ENCODE results near the gene LCE1F. TPM values are rescaled to one million over a fixed set of nuclear protein-coding genes. Genes with fewer than 3 reads are reported as not detected.

Gene LCE1F
- total RNA-seq, 1 donor from 2014 or later, result not detected

GRCh38 chr1:152747831-152748230, 27.1 kb upstream of the LCE1F start:
- Mint-ChIP-seq H3K36me3 (no peaks in the 10 kb centered on the region), H3K4me1 (no peaks in the 10 kb centered on the region), H3K9me3 (peaks cover 20% of the 10 kb centered on the region), H3K27me3 (ENCODE audit: insufficient read depth, low read depth) (no peaks in the 10 kb centered on the region), H3K27ac (no peak overlapping the region), H3K4me3 (no peak overlapping the region)
- H3K4me3 ChIP-seq, result no peak overlapping the region
- no peaks in the 10 kb centered on the region for H4K20me1 ChIP-seq (ENCODE audit: low read depth)
- DNase-seq (ENCODE audit: low spot score), result no peak
- H3K79me2 ChIP-seq (ENCODE audit: low read depth), result no peaks in the 10 kb centered on the region
- no peaks in the 10 kb centered on the region for H3K36me3 ChIP-seq
- H3K27me3 ChIP-seq, result no peaks in the 10 kb centered on the region
- no peak overlapping the region for H3K27ac ChIP-seq
- no peak for TF ChIP-seq EZH2 (IDR thresholded peaks at IDR 0.05)
- no peak for TF ChIP-seq EZH2phosphoT487 (IDR thresholded peaks at IDR 0.05)
- TF ChIP-seq CTCF (IDR thresholded peaks at IDR 0.05), result no peak
- H3K9ac ChIP-seq, result no peak overlapping the region
- peaks cover 41% of the 10 kb centered on the region for H3K9me3 ChIP-seq (ENCODE audit: low read depth)
- no peak overlapping the region for H3K4me2 ChIP-seq
- H3F3A ChIP-seq (ENCODE audit: low read depth), result no peaks in the 10 kb centered on the region
- no peaks in the 10 kb centered on the region for H3K4me1 ChIP-seq
- H2AFZ ChIP-seq (replicated peaks), result no peak overlapping the region

GRCh38 chr1:152752225-152752624, 22.7 kb upstream of the LCE1F start:
- Mint-ChIP-seq H3K27me3 (ENCODE audit: insufficient read depth, low read depth) (peaks cover 2% of the 10 kb centered on the region), H3K36me3 (no peaks in the 10 kb centered on the region), H3K4me3 (no peak overlapping the region), H3K4me1 (no peaks in the 10 kb centered on the region), H3K9me3 (peaks cover 14% of the 10 kb centered on the region), H3K27ac (no peak overlapping the region)
- Histone ChIP-seq H4K20me1 (ENCODE audit: low read depth) (no peaks in the 10 kb centered on the region), H3K9me3 (ENCODE audit: low read depth) (peaks cover 39% of the 10 kb centered on the region), H3F3A (ENCODE audit: low read depth) (no peaks in the 10 kb centered on the region), H3K79me2 (ENCODE audit: low read depth) (no peaks in the 10 kb centered on the region), H3K4me3 (no peak overlapping the region), H3K9ac (no peak overlapping the region), H3K4me2 (no peak overlapping the region), H3K27me3 (no peaks in the 10 kb centered on the region), H3K36me3 (no peaks in the 10 kb centered on the region), H3K4me1 (no peaks in the 10 kb centered on the region), H2AFZ (replicated peaks) (no peak overlapping the region), H3K27ac (no peak overlapping the region)
- TF ChIP-seq CTCF (IDR thresholded peaks at IDR 0.05), result no peak
- no peak for TF ChIP-seq EZH2phosphoT487 (IDR thresholded peaks at IDR 0.05)
- TF ChIP-seq EZH2 (IDR thresholded peaks at IDR 0.05), result no peak
- DNase-seq (ENCODE audit: low spot score), result no peak

GRCh38 chr1:152753586-152753985, 21.4 kb upstream of the LCE1F start:
- H3K79me2 ChIP-seq (ENCODE audit: low read depth), result no peaks in the 10 kb centered on the region
- Mint-ChIP-seq H3K4me1 (no peaks in the 10 kb centered on the region), H3K27ac (no peak overlapping the region), H3K36me3 (no peaks in the 10 kb centered on the region), H3K9me3 (peaks cover 24% of the 10 kb centered on the region), H3K4me3 (no peak overlapping the region), H3K27me3 (ENCODE audit: insufficient read depth, low read depth) (peaks cover 2% of the 10 kb centered on the region)
- no peaks in the 10 kb centered on the region for H4K20me1 ChIP-seq (ENCODE audit: low read depth)
- no peak overlapping the region for H2AFZ ChIP-seq (replicated peaks)
- no peak overlapping the region for H3K4me2 ChIP-seq
- no peak overlapping the region for H3K4me3 ChIP-seq
- H3K36me3 ChIP-seq, result no peaks in the 10 kb centered on the region
- H3K27ac ChIP-seq, result no peak overlapping the region
- no peaks in the 10 kb centered on the region for H3K4me1 ChIP-seq
- TF ChIP-seq CTCF (IDR thresholded peaks at IDR 0.05), result no peak
- TF ChIP-seq EZH2phosphoT487 (IDR thresholded peaks at IDR 0.05), result no peak
- TF ChIP-seq EZH2 (IDR thresholded peaks at IDR 0.05), result no peak
- H3K27me3 ChIP-seq, result no peaks in the 10 kb centered on the region
- H3F3A ChIP-seq (ENCODE audit: low read depth), result no peaks in the 10 kb centered on the region
- no peak overlapping the region for H3K9ac ChIP-seq
- no peak for DNase-seq (ENCODE audit: low spot score)
- H3K9me3 ChIP-seq (ENCODE audit: low read depth), result peaks cover 30% of the 10 kb centered on the region

All from neural progenitor cell (in vitro differentiated cells).